Measurements from ENCODE around the gene JUND.

- TF ChIP-seq POLR2A (IDR thresholded peaks at IDR 0.05): no peak
- no peak for TF ChIP-seq CTCF (IDR thresholded peaks at IDR 0.05)
- TF ChIP-seq POLR2AphosphoS5 (IDR thresholded peaks at IDR 0.05): no peak
Measured at GRCh38 chr19:18232540-18233223, 48.7 kb downstream of the JUND start.

Measured in stomach (tissue), 4 donors.